ENCODE results near the gene KIRREL3. TPM values are rescaled to one million over a fixed set of nuclear protein-coding genes. Genes with fewer than 3 reads are reported as not detected.

The KIRREL3 gene
- total and polyA plus RNA-seq, 2 of the 4 experiments (the other 2 are of a cell fraction) = 10.9 to 15.9 TPM

DNA sequence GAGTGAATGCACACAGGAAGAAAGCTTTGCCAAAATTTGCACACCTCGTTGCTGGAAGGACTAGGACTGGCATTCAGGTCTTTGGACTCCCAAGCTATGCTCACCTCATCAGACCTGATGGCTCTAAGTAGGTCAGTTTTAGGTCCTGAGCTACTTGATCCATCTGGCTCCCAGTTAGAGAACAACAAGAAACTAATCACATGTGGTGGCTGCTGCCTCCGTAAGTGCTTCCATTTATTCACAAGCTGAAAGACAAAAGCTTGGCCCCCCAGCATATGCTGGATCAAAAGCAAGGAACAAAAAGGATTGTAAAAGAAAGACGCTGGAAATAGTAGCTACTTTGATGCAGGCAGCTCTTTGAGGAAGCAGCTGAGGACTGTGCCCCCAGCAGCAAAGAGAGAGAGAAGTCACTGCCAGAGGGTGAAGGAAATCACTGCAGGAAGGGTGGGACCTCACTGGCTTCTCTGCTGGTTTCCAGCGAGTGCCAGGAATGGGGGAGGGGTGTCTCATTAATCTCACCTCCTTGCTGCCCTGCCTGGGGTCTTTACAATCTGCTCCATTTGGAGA lies 268.9 kb downstream of the KIRREL3 start:
- Histone ChIP-seq H3K4me1 (ENCODE audit: control insufficient read depth, insufficient read depth, low read length) (peaks cover 7% of the 10 kb centered on the region), H3K18ac (ENCODE audit: low read depth, low read length) (no peak overlapping the region), H3K9me1 (ENCODE audit: insufficient read depth, low read length) (no peaks in the 10 kb centered on the region; the same call in 1 of the 2 replicates), H3K9me3 (ENCODE audit: control insufficient read depth, insufficient read depth, low read length) (no peaks in the 10 kb centered on the region), H3K36me3 (ENCODE audit: control insufficient read depth, insufficient read depth, low read length) (no peaks in the 10 kb centered on the region), H3K9ac (ENCODE audit: low read depth, low read length) (no peak overlapping the region), H2BK5ac (ENCODE audit: low read depth, low read length, poor library complexity, severe bottlenecking) (no peak overlapping the region), H3K27me3 (ENCODE audit: control insufficient read depth, insufficient read depth, low read length) (no peaks in the 10 kb centered on the region), H3K79me1 (ENCODE audit: low read depth in 1 of 2, low read length in 2 of 2) (peaks cover 0 to 5% of the 10 kb centered on the region in 2 experiments; a peak in 1 of 4 replicates), H3K4me3 (ENCODE audit: insufficient read depth, low read depth, low read length) (no peak overlapping the region), H3K27ac (ENCODE audit: insufficient read depth, low read length) (no peak overlapping the region), H3K56ac (ENCODE audit: extremely low read depth, insufficient read depth, low read length) (no peak overlapping the region), H3K4me2 (ENCODE audit: low read depth, low read length) (no peak overlapping the region), H4K20me1 (ENCODE audit: insufficient read depth, low read length) (no peaks in the 10 kb centered on the region), H3K23ac (ENCODE audit: low read depth, low read length) (no peak overlapping the region), H2AFZ (replicated peaks; ENCODE audit: low read length, poor library complexity) (no peak overlapping the region), H3K14ac (replicated peaks; ENCODE audit: low read depth, low read length) (no peak overlapping the region), H2AK9ac (replicated peaks; ENCODE audit: low read depth, low read length, poor library complexity) (peak overlapping the region; percentile 10), H3K4ac (ENCODE audit: low read depth, low read length) (no peak overlapping the region), H4K8ac (ENCODE audit: low read depth in 2 of 2, low read length in 2 of 2) (no peak overlapping the region), H2BK120ac (ENCODE audit: low read depth, low read length) (no peak overlapping the region), H4K91ac (ENCODE audit: insufficient read depth, low read depth, low read length) (no peak overlapping the region), H2AK5ac (ENCODE audit: low read depth, low read length) (no peak overlapping the region), H4K5ac (ENCODE audit: low read depth, low read length) (no peak overlapping the region), H2BK20ac (ENCODE audit: low read depth, low read length) (no peak overlapping the region), H2BK15ac (ENCODE audit: low read depth, low read length) (no peak overlapping the region)
- POLR2A ChIA-PET (ENCODE audit: unreplicated experiment) = no interaction called here
- ATAC-seq (ENCODE audit: low read depth) (no peak), DNase-seq (no peak)
- BruUV-seq (replicated peaks) = no TSS peak
- intact Hi-C loops (cut with micrococcal nuclease) (no loop called here), in situ Hi-C loops (cut with MboI; ENCODE audit: low sequenced_read_pairs) (no loop called here), dilution Hi-C loops (cut with HindIII; ENCODE audit: low sequenced_read_pairs, unreplicated experiment) (no loop called here)
- CTCF ChIA-PET = interaction anchor here (0.5 kb wide), 1 partner anchor 776 kb away, joined by 3 read pairs; no protein-coding TSS in a partner anchor
- 69% methylated on average over 2 of the region's 4 CpGs; no CpG with 5 or more reads in 1 of the 2 experiments for WGBS, 2 experiments (ENCODE audit: extremely low coverage in 2 of 2, insufficient read length in 1 of 2)
- TF ChIP-seq MXI1 (IDR thresholded peaks at IDR 0.05; ENCODE audit: borderline replicate concordance, low read depth, low read length) (no peak), MAFK (IDR thresholded peaks at IDR 0.05; ENCODE audit: low read depth, low read length) (no peak)

All from IMR-90 (cell line).